Measurements from ENCODE around the gene PHF19. TPM values are rescaled to one million over a fixed set of nuclear protein-coding genes. Genes with fewer than 3 reads are reported as not detected.
A peak's percentile ranks its signal among the peaks of the same experiment; 100 is the strongest.

Gene PHF19
- total RNA-seq, 1 donor from 2014 or later, result 170 TPM

GRCh38 chr9:120846251-120846889 is 30.6 kb downstream of the PHF19 start:
- Mint-ChIP-seq H3K36me3 (ENCODE audit: low read depth) (peaks cover 80% of the 10 kb centered on the region), H3K27me3 (ENCODE audit: low read depth) (no peaks in the 10 kb centered on the region), H3K4me1 (ENCODE audit: low read depth) (peaks cover 56% of the 10 kb centered on the region), H3K27ac (peak overlapping the region; percentile 94), H3K9me3 (no peaks in the 10 kb centered on the region), H3K4me3 (ENCODE audit: low read depth) (peak overlapping the region; percentile 26)
- intact Hi-C loops (cut with micrococcal nuclease), result loop anchor here (10.0 kb wide), 1 partner anchor 358 kb away; the partner anchor contains the start of gene RAB14
- no peak for DNase-seq (ENCODE audit: low spot score)

GRCh38 chr9:120845255-120845654 is 31.7 kb downstream of the PHF19 start:
- no peak for DNase-seq (ENCODE audit: low spot score)
- intact Hi-C loops (cut with micrococcal nuclease), result loop anchor here (1.0 to 10.0 kb wide), 4 partner anchors 47 to 360 kb away; partner anchors contain the start of genes CNTRL, RAB14 and TRAF1
- peak overlapping the region; percentile 98 for H3K4me3 Mint-ChIP-seq (ENCODE audit: low read depth)
- H3K27ac Mint-ChIP-seq, result peak overlapping the region; percentile 94
- H3K36me3 Mint-ChIP-seq (ENCODE audit: low read depth), result peaks cover 70% of the 10 kb centered on the region
- H3K4me1 Mint-ChIP-seq (ENCODE audit: low read depth), result peaks cover 56% of the 10 kb centered on the region
- no peaks in the 10 kb centered on the region for H3K9me3 Mint-ChIP-seq
- H3K27me3 Mint-ChIP-seq (ENCODE audit: low read depth), result no peaks in the 10 kb centered on the region

DNA sequence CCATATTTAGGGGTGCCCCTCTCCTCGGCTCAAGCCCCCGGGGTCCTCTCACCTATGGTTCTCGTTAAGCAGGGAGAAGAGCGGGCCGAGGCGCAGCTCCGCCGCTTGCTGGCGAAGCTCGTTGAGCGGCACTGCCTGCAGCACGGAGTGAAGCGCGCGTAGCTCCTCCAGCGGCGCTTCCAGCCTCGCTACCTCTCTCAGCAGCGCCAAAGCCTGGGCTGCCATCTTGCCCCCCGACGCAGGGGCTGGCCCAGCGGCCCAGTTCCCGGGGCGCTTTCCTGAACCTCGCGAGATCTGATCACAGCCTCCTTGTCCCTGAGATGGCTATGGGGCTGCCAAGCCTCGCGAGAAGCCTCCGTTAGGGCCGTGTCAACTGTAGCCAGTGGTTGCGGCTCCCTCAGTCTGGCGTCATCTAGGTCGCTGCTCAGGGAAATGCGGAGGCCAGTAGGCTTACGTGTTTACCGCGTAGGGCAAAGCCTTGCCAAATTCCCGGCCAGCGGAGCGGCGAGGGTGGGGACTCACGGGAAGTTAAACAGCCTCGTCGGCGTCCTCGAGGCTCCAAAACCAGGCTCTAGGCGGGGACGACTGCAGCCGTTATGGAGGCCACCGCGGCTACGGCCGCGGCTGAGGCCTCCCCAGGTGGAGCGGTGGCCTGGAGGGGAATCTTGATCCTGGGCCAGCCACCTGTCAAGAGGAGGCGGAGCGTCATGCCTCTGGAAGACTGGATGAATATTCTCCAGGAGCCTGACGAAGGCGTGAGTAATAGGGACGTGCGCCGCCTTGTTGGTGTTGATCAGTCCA is 34.1 kb downstream of the PHF19 start, which contains the start of gene PSMD5:
Gene PSMD5 (minus strand): TSS at position 238 of the 801 bp plus-strand sequence. CDS start 13 bp downstream, at position 225.
- Mint-ChIP-seq H3K4me1 (ENCODE audit: low read depth) (peaks cover 66% of the 10 kb centered on the region), H3K27ac (peak within 1 kb of the TSS; percentile 94), H3K27me3 (ENCODE audit: low read depth) (no peaks in the 10 kb centered on the region), H3K9me3 (no peaks in the 10 kb centered on the region), H3K4me3 (ENCODE audit: low read depth) (peak within 1 kb of the TSS; percentile 98), H3K36me3 (ENCODE audit: low read depth) (peaks cover 72% of the 10 kb centered on the region)
- intact Hi-C loops (cut with micrococcal nuclease), result loop anchor here (1.0 to 10.0 kb wide), 6 partner anchors 25 to 362 kb away; partner anchors contain the start of genes FBXW2, PHF19 and RAB14
- peak; percentile 98 for DNase-seq (ENCODE audit: low spot score)

GRCh38 chr9:120841930-120842684 is 34.9 kb downstream of the PHF19 start:
- H3K4me1 Mint-ChIP-seq (ENCODE audit: low read depth), result peaks cover 66% of the 10 kb centered on the region
- H3K36me3 Mint-ChIP-seq (ENCODE audit: low read depth), result peaks cover 73% of the 10 kb centered on the region
- H3K9me3 Mint-ChIP-seq, result no peaks in the 10 kb centered on the region
- peak overlapping the region; percentile 98 for H3K4me3 Mint-ChIP-seq (ENCODE audit: low read depth)
- H3K27ac Mint-ChIP-seq, result peak overlapping the region; percentile 94
- intact Hi-C loops (cut with micrococcal nuclease), result loop anchor here (1.0 to 10.0 kb wide), 4 partner anchors 35 to 363 kb away; partner anchors contain the start of genes PHF19 and RAB14
- H3K27me3 Mint-ChIP-seq (ENCODE audit: low read depth), result no peaks in the 10 kb centered on the region
- DNase-seq (ENCODE audit: low spot score), result no peak

- intact Hi-C loops (cut with micrococcal nuclease), result no loop called here
- H3K4me3 Mint-ChIP-seq (ENCODE audit: low read depth), result peak overlapping the region; percentile 41
- no peaks in the 10 kb centered on the region for H3K27me3 Mint-ChIP-seq (ENCODE audit: low read depth)
- H3K27ac Mint-ChIP-seq, result peak overlapping the region; percentile 66
- no peak for DNase-seq (ENCODE audit: low spot score)
- peaks cover 45% of the 10 kb centered on the region for H3K4me1 Mint-ChIP-seq (ENCODE audit: low read depth)
- peaks cover 57% of the 10 kb centered on the region for H3K36me3 Mint-ChIP-seq (ENCODE audit: low read depth)
- H3K9me3 Mint-ChIP-seq, result no peaks in the 10 kb centered on the region
These were observed 37.8 kb downstream of the PHF19 start for GRCh38 chr9:120839146-120839545.

DNA sequence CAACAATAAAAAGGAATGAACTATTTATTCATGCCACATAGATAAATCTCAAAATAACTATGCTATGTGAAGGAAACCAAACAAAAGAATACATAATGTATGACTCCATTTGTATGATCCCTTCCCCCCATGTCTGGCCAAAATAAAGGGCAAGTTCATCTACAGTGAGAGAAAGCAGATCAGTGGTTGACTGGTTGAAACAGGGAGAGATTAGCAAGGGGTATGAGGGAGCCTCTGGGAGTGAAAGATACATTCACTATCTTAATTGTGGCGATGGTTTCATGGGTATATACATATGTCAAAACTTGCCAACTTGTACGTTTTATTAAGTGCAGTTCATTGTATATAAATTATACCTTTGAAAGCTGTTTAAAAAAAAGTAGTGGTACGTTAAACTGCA is 39.1 kb downstream of the PHF19 start:
- peaks cover 41% of the 10 kb centered on the region for H3K4me1 Mint-ChIP-seq (ENCODE audit: low read depth)
- H3K9me3 Mint-ChIP-seq, result no peaks in the 10 kb centered on the region
- H3K36me3 Mint-ChIP-seq (ENCODE audit: low read depth), result peaks cover 59% of the 10 kb centered on the region
- H3K4me3 Mint-ChIP-seq (ENCODE audit: low read depth), result no peak overlapping the region
- no peaks in the 10 kb centered on the region for H3K27me3 Mint-ChIP-seq (ENCODE audit: low read depth)
- no peak for DNase-seq (ENCODE audit: low spot score)
- intact Hi-C loops (cut with micrococcal nuclease), result no loop called here
- H3K27ac Mint-ChIP-seq, result peak overlapping the region; percentile 3

GRCh38 chr9:120833325-120833724 is 43.7 kb downstream of the PHF19 start:
- H3K36me3 Mint-ChIP-seq (ENCODE audit: low read depth), result peaks cover 64% of the 10 kb centered on the region
- DNase-seq (ENCODE audit: low spot score), result no peak
- H3K27me3 Mint-ChIP-seq (ENCODE audit: low read depth), result no peaks in the 10 kb centered on the region
- no peak overlapping the region for H3K4me3 Mint-ChIP-seq (ENCODE audit: low read depth)
- peaks cover 23% of the 10 kb centered on the region for H3K4me1 Mint-ChIP-seq (ENCODE audit: low read depth)
- intact Hi-C loops (cut with micrococcal nuclease), result no loop called here
- H3K9me3 Mint-ChIP-seq, result no peaks in the 10 kb centered on the region
- no peak overlapping the region for H3K27ac Mint-ChIP-seq

DNA sequence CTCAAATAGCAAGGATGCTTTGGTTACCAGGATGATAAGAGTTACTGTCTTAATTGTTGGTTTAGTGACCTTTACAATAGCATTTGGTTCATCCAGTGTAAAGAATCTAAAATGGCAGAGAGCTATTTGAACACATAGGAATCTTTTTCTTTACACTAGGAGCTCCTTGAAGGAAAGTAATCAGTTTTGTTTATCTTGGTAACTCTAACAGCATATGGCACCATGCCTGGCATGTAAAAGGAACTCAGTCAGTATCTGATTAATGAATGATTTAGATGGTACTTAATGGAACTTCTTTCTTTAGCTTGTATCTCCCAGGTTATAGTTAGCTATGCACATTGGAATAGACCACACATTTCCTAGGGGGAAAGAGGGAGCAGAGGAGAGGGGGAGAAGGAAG is 44.2 kb downstream of the PHF19 start:
- Mint-ChIP-seq H3K27me3 (ENCODE audit: low read depth) (no peaks in the 10 kb centered on the region), H3K36me3 (ENCODE audit: low read depth) (peaks cover 59% of the 10 kb centered on the region), H3K27ac (no peak overlapping the region), H3K9me3 (no peaks in the 10 kb centered on the region), H3K4me1 (ENCODE audit: low read depth) (peaks cover 19% of the 10 kb centered on the region), H3K4me3 (ENCODE audit: low read depth) (no peak overlapping the region)
- no peak for DNase-seq (ENCODE audit: low spot score)
- intact Hi-C loops (cut with micrococcal nuclease), result no loop called here

DNA sequence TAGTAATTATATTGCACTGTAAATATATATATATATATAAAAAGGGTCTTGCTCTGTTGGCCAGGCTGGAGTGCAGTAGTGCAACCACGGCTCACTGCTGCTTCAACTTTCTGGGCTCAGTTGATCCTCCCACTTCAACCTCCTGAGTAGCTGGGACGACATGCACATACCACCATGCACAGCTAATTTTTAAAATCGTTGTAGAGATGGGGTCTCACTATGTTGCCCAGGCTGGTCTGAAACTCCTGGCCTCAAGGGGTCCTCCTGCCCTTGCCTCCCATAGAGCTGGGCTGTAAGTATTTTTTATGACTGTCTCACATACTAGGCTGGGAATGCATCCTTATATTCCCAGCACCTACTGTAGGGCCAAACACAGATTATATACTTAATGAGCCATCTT is 46.1 kb downstream of the PHF19 start:
- DNase-seq (ENCODE audit: low spot score), result no peak
- Mint-ChIP-seq H3K36me3 (ENCODE audit: low read depth) (peaks cover 68% of the 10 kb centered on the region), H3K27me3 (ENCODE audit: low read depth) (no peaks in the 10 kb centered on the region), H3K27ac (no peak overlapping the region), H3K9me3 (no peaks in the 10 kb centered on the region), H3K4me1 (ENCODE audit: low read depth) (peaks cover 10% of the 10 kb centered on the region), H3K4me3 (ENCODE audit: low read depth) (no peak overlapping the region)
- intact Hi-C loops (cut with micrococcal nuclease), result no loop called here

DNA sequence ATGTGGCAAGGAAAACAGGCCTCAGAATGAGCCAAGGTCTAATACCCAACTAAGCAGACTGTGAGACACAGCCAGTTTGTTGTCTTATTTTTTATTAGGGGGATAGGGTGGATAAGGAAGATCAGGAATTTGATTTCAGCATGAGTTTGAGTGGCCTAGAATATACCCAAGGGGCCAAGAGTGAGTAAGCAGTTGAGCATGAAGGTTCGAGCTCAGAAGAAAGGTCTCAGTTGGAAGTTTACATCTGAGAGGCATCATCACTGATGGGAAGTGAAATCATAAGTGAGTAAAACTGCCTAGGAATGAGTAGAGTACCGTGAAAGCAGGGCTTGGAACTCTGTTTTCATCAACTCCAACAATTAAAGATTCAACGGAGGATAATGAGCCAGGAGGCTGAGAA is 46.8 kb downstream of the PHF19 start:
- intact Hi-C loops (cut with micrococcal nuclease), result no loop called here
- Mint-ChIP-seq H3K4me1 (ENCODE audit: low read depth) (peaks cover 9% of the 10 kb centered on the region), H3K4me3 (ENCODE audit: low read depth) (no peak overlapping the region), H3K36me3 (ENCODE audit: low read depth) (peaks cover 70% of the 10 kb centered on the region), H3K27me3 (ENCODE audit: low read depth) (no peaks in the 10 kb centered on the region), H3K9me3 (no peaks in the 10 kb centered on the region), H3K27ac (peak overlapping the region; percentile 8)
- no peak for DNase-seq (ENCODE audit: low spot score)

- peaks cover 74% of the 10 kb centered on the region for H3K36me3 Mint-ChIP-seq (ENCODE audit: low read depth)
- H3K27me3 Mint-ChIP-seq (ENCODE audit: low read depth), result no peaks in the 10 kb centered on the region
- H3K27ac Mint-ChIP-seq, result peak overlapping the region; percentile 8
- no peak for DNase-seq (ENCODE audit: low spot score)
- no peak overlapping the region for H3K4me3 Mint-ChIP-seq (ENCODE audit: low read depth)
- intact Hi-C loops (cut with micrococcal nuclease), result no loop called here
- no peaks in the 10 kb centered on the region for H3K9me3 Mint-ChIP-seq
- peaks cover 12% of the 10 kb centered on the region for H3K4me1 Mint-ChIP-seq (ENCODE audit: low read depth)
These were observed 47.3 kb downstream of the PHF19 start for GRCh38 chr9:120829650-120830049.

DNA sequence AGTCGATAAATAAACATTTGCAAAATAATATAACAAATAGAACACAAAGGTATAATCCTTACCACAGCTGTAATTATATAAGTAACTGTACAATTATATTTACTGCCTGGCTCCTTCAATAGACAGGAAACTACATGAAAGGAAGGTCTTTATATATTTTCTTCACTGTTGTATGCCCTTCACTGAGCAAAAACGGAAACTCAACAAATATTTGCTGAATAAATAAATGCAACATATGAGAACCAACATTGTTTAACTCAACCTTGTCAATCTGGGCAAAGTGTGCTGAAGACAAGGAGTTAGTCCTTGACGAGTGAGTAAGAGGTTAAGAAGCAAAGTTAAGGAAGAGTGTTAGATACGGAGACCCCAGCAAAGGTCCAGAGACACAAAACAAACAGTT is 56.9 kb downstream of the PHF19 start:
- intact Hi-C loops (cut with micrococcal nuclease), result no loop called here
- Mint-ChIP-seq H3K27me3 (ENCODE audit: low read depth) (no peaks in the 10 kb centered on the region), H3K9me3 (no peaks in the 10 kb centered on the region), H3K4me1 (ENCODE audit: low read depth) (peaks cover 8% of the 10 kb centered on the region), H3K4me3 (ENCODE audit: low read depth) (no peak overlapping the region), H3K36me3 (ENCODE audit: low read depth) (peaks cover 81% of the 10 kb centered on the region), H3K27ac (no peak overlapping the region)
- no peak for DNase-seq (ENCODE audit: low spot score)
